Fibroblast of mammary gland (primary cell): ENCODE results near the gene PEX5.
"Not testable (repeated sequence)": the region's sequence is repeated elsewhere in the genome, so short reads cannot be mapped to it uniquely, and the experiment has no call there.

Source experiments
- DNase-seq: peaks from one replicate; pipeline ENCODE4 v3.0.0-alpha.2; 2010; ENCODE audit warnings: low read depth
- H3K4me3 ChIP-seq: 2 replicates; pipeline ENCODE4 v1.5.1; 2011; ENCODE audit warnings: low read depth, mild to moderate bottlenecking, low read length, moderate library complexity; ENCODE audit not compliant: control insufficient read depth
- TF ChIP-seq, protein P1 (sequence below): conservative IDR thresholded peaks from 2 replicates; pipeline ENCODE4 v1.5.1; 2011; ENCODE audit warnings: low read depth, low read length, inconsistent platforms; ENCODE audit not compliant: control insufficient read depth, insufficient read depth

Gene PEX5

GRCh38 chr12:7241404-7242005 is 52.0 kb downstream of the PEX5 start:
- H3K4me3 ChIP-seq = no peak overlapping the region
- DNase-seq = peak; percentile 95
- TF ChIP-seq, protein P1, sequence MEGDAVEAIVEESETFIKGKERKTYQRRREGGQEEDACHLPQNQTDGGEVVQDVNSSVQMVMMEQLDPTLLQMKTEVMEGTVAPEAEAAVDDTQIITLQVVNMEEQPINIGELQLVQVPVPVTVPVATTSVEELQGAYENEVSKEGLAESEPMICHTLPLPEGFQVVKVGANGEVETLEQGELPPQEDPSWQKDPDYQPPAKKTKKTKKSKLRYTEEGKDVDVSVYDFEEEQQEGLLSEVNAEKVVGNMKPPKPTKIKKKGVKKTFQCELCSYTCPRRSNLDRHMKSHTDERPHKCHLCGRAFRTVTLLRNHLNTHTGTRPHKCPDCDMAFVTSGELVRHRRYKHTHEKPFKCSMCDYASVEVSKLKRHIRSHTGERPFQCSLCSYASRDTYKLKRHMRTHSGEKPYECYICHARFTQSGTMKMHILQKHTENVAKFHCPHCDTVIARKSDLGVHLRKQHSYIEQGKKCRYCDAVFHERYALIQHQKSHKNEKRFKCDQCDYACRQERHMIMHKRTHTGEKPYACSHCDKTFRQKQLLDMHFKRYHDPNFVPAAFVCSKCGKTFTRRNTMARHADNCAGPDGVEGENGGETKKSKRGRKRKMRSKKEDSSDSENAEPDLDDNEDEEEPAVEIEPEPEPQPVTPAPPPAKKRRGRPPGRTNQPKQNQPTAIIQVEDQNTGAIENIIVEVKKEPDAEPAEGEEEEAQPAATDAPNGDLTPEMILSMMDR = no peak

DNA sequence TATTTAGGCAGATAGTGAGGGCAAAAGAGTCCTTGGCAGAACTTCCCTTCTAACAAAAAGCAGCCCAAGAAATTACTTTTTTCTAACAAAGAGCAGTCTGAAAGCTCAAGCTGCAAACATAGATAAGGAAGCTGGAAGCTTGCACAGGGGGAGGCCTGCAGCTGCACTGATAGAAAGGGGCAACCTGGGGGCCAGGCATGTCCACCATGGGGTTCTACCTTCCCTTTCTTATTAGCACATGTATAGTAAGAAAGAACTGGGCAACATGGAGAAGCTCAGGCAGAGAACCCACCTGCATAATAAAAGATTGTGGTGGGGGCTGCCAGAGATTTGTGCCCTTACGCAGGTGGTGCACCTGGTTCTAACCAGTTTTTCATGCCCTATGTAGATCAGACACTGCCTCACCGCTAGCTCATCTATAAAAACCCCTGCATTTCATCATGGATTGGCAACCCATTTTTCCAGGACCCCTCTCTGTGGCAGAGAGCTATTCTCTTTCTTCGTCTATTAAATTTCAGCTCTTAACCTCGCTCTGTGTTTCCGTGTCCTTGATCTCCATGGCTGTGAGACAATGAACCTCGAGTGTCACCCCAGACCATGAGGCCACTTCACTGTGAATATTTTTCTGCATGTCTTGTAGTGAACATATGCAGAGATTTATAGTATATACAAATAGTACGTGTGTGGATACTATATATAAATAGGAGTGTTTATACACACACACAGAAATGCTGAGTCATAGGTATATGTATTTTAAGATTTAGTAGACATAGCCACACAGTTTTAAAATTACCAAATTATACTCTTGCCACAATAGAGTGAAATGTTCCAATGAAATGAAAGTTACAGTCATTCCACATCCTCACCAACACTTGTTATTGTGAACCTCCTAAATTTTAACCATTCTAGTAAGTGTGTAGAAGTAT is 53.0 kb downstream of the PEX5 start:
- no peak for DNase-seq
- no peak overlapping the region for H3K4me3 ChIP-seq
- TF ChIP-seq, protein P1 = no peak

- not testable (repeated sequence) for H3K4me3 ChIP-seq, DNase-seq
Measured at GRCh38 chr12:7251328-7251996, 62.0 kb downstream of the PEX5 start.

GRCh38 chr12:7259060-7259459 is 69.6 kb downstream of the PEX5 start:
- TF ChIP-seq, protein P1 = no peak
- no peak for DNase-seq
- H3K4me3 ChIP-seq = no peak overlapping the region
